Uterus (tissue), 4 donors: ENCODE data around the gene C9orf85. TPM values are rescaled to one million over a fixed set of nuclear protein-coding genes. Genes with fewer than 3 reads are reported as not detected.

Experiments used
- DNase-seq, 2 donors: peaks; one replicate each; pipeline ENCODE4 v3.0.0-alpha.2; 2019 to 2020
- H3K27ac ChIP-seq, 2 donors: fragments of 200-600 bp; sonication (generic); 1 replicate in 1 of 2; 2 replicates in 1 of 2; pipeline ENCODE4 v1.5.1; 2016 to 2018
- H3K27me3 ChIP-seq, 2 donors: fragments of 200-600 bp; sonication (generic); one replicate each; pipeline ENCODE4 v1.5.1; 2018 to 2019; ENCODE audit warnings: control low read depth in 1 of 2
- H3K36me3 ChIP-seq, 2 donors: fragments of 200-600 bp; sonication (generic); one replicate each; pipeline ENCODE4 v1.5.1; 2019; ENCODE audit warnings: control low read depth in 1 of 2
- H3K4me1 ChIP-seq, 2 donors: fragments of 200-600 bp; sonication (generic); one replicate each; pipeline ENCODE4 v1.5.1; 2018 to 2019; ENCODE audit warnings: control low read depth in 1 of 2
- H3K4me3 ChIP-seq, 2 donors: fragments of 200-600 bp; sonication (generic); 1 replicate in 1 of 2; 2 replicates in 1 of 2; pipeline ENCODE4 v1.5.1; 2018 to 2019; ENCODE audit warnings: mild to moderate bottlenecking in 1 of 2
- H3K9me3 ChIP-seq, 2 donors: fragments of 200-600 bp; sonication (generic); one replicate each; pipeline ENCODE4 v1.5.1; 2019; ENCODE audit warnings: control low read depth in 1 of 2
- CTCF ChIP-seq, 4 experiments: fragments of 200-600 bp in 2 of 4; fragments of 450-650 bp in 2 of 4; sonication (generic) in 2 of 4; IDR thresholded peaks; one replicate each; pipeline ENCODE4 v1.5.1; 2016 to 2019; ENCODE audit warnings: antibody characterized with exemption in 4 of 4, mild to moderate bottlenecking in 2 of 4, moderate library complexity in 1 of 4
- POLR2A ChIP-seq, 2 donors: fragments of 450-650 bp; IDR thresholded peaks; one replicate each; pipeline ENCODE4 v1.6.1; 2016; ENCODE audit warnings: antibody characterized with exemption in 2 of 2, mild to moderate bottlenecking in 1 of 2, moderate library complexity in 1 of 2
- intact Hi-C: fragments of 100-400 bp; cut with DNase I; formaldehyde crosslinking; loops from one replicate; pipeline ENCODE4 v1.15.1; 2023; ENCODE audit warnings: low total_unique reads
- total RNA-seq, 4 donors: library from RNA; depleted of rRNA in 3 of 4; stranded (reverse); fragments of >200 nt in 3 of 4; gene quantifications; one replicate each; pipeline versions ENCODE4 v1.1.0 to v1.2.4, GENCODE V29; 2014 to 2023
- donor health status: DM: yes; HTN: yes; CAD: no.

The C9orf85 gene
- total RNA-seq, 4 donors from 2014 or later, result 8.2 to 22.0 (median 15.9) TPM

- DNase-seq, result no peak
These were observed 13.1 kb downstream of the C9orf85 start for GRCh38 chr9:71924576-71924975.

GRCh38 chr9:71925834-71926233, 14.4 kb downstream of the C9orf85 start:
- no peak overlapping the region for H3K4me3 ChIP-seq
- DNase-seq, result no peak
- intact Hi-C loops, result no loop called here
- no peaks in the 10 kb centered on the region for H3K27me3 ChIP-seq
- no peaks in the 10 kb centered on the region for H3K36me3 ChIP-seq
- no peaks in the 10 kb centered on the region for H3K9me3 ChIP-seq
- no peak for TF ChIP-seq POLR2A (IDR thresholded peaks at IDR 0.05)
- TF ChIP-seq CTCF (IDR thresholded peaks at IDR 0.05), result no peak
- H3K4me1 ChIP-seq, result no peaks in the 10 kb centered on the region
- H3K27ac ChIP-seq, result no peak overlapping the region

More at GRCh38 chr9:71924576-71924975, 13.1 kb downstream of the C9orf85 start:
- Histone ChIP-seq H3K27me3 (no peaks in the 10 kb centered on the region), H3K4me1 (no peaks in the 10 kb centered on the region), H3K4me3 (no peak overlapping the region), H3K9me3 (no peaks in the 10 kb centered on the region), H3K36me3 (no peaks in the 10 kb centered on the region), H3K27ac (peak overlapping the region in 1 of 2 donors; percentile 12)
- no peak for TF ChIP-seq CTCF (IDR thresholded peaks at IDR 0.05)
- TF ChIP-seq POLR2A (IDR thresholded peaks at IDR 0.05), result no peak
- intact Hi-C loops, result no loop called here

DNA sequence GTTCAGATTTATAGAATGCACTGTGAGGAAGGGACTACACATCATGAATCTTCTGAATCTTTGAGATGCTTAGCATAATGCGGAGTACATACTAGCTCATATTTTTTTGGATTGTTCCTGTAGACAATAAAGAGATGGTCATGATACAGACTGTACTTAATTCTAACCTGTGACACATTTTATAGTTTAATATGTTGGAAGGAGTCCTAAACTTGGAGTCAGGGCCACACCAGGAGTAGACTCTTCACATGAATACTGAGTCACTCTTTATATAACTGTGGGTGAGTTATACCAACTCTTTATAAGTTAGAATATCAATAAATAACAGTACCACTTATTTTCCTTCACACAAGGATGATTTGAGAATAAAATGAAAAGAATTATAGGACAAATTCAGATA, 16.9 kb downstream of the C9orf85 start:
- DNase-seq, result no peak
- Histone ChIP-seq H3K4me3 (no peak overlapping the region), H3K36me3 (no peaks in the 10 kb centered on the region), H3K4me1 (no peaks in the 10 kb centered on the region), H3K9me3 (no peaks in the 10 kb centered on the region), H3K27ac (no peak overlapping the region), H3K27me3 (no peaks in the 10 kb centered on the region)
- TF ChIP-seq POLR2A (IDR thresholded peaks at IDR 0.05) (no peak), CTCF (IDR thresholded peaks at IDR 0.05) (no peak)
- intact Hi-C loops, result no loop called here

- no peak for TF ChIP-seq POLR2A (IDR thresholded peaks at IDR 0.05)
- no peak for TF ChIP-seq CTCF (IDR thresholded peaks at IDR 0.05)
- no peaks in the 10 kb centered on the region for H3K27me3 ChIP-seq
- no peak overlapping the region for H3K27ac ChIP-seq
These were observed 17.4 kb downstream of the C9orf85 start for GRCh38 chr9:71928806-71929205.

GRCh38 chr9:71929223-71929622, 17.8 kb downstream of the C9orf85 start:
- no peak overlapping the region for H3K4me3 ChIP-seq
- no peak for DNase-seq
- peak overlapping the region in 1 of 2 donors; percentile 12 for H3K27ac ChIP-seq
- no peaks in the 10 kb centered on the region for H3K36me3 ChIP-seq
- no peak for TF ChIP-seq POLR2A (IDR thresholded peaks at IDR 0.05)
- TF ChIP-seq CTCF (IDR thresholded peaks at IDR 0.05), result no peak
- intact Hi-C loops, result no loop called here
- H3K9me3 ChIP-seq, result no peaks in the 10 kb centered on the region
- no peaks in the 10 kb centered on the region for H3K27me3 ChIP-seq
- no peaks in the 10 kb centered on the region for H3K4me1 ChIP-seq

More at GRCh38 chr9:71928806-71929205, 17.4 kb downstream of the C9orf85 start:
- Histone ChIP-seq H3K9me3 (no peaks in the 10 kb centered on the region), H3K36me3 (no peaks in the 10 kb centered on the region), H3K4me1 (no peaks in the 10 kb centered on the region), H3K4me3 (no peak overlapping the region)
- intact Hi-C loops, result no loop called here
- DNase-seq, result no peak
